SK-N-SH (cell line): ENCODE measurements around the gene BTBD2. TPM values are rescaled to one million over a fixed set of nuclear protein-coding genes. Genes with fewer than 3 reads are reported as not detected.

Experiments used
- CTCF ChIA-PET: fragments of 300-600, 350-600 bp; formaldehyde crosslinking; extraction: SDS; loops from one replicate; lab custom pipeline; 2021; lab: Yijun Ruan, JAX
- POLR2A ChIA-PET: fragments of 350-600 bp; sonication (Branson Sonifier 250); formaldehyde crosslinking; extraction: SDS; loops from one replicate; lab custom pipeline; 2020; ENCODE audit warnings: antibody characterized with exemption, inconsistent platforms; lab: Yijun Ruan, JAX
- DNase-seq: peaks from one replicate; pipeline ENCODE4 v3.0.0; 2012
- H2AFZ ChIP-seq: fragments of 200-600 bp; sonication (generic); 2 replicates; pipeline ENCODE4 v1.8.1; 2016; ENCODE audit warnings: antibody characterized with exemption, mild to moderate bottlenecking, low read depth
- H3F3A ChIP-seq: fragments of 200-600 bp; sonication (generic); replicated peaks from 2 replicates; pipeline ENCODE3; 2016; ENCODE audit warnings: antibody characterized with exemption, mild to moderate bottlenecking; ENCODE audit not compliant: insufficient read depth
- H3K27ac ChIP-seq, 2 experiments: fragments of 200-500 bp in 1 of 2; fragments of 200-600 bp in 1 of 2; sonication (Bioruptor generic) in 1 of 2; sonication (generic), shearing (Covaris generic) in 1 of 2; 2 replicates each; pipeline versions ENCODE4 v1.5.1 to v1.6.1; 2014 to 2016; ENCODE audit warnings: low read depth in 2 of 2, inconsistent platforms in 1 of 2, low read length in 1 of 2, mild to moderate bottlenecking in 1 of 2, mixed read lengths in 1 of 2
- H3K27me3 ChIP-seq: fragments of 200-600 bp; sonication (generic), shearing (Covaris generic); 2 replicates; pipeline ENCODE4 v1.6.1; 2016; ENCODE audit warnings: mixed run types; ENCODE audit not compliant: insufficient read depth
- H3K36me3 ChIP-seq, 2 experiments: fragments of 200-500 bp in 1 of 2; fragments of 200-600 bp in 1 of 2; sonication (Bioruptor generic) in 1 of 2; sonication (generic) in 1 of 2; replicated peaks in 1 of 2; 2 replicates each; pipeline versions ENCODE3 to v1.5.1; 2014 to 2016; ENCODE audit warnings: low read length in 1 of 2, mild to moderate bottlenecking in 1 of 2; ENCODE audit not compliant: insufficient read depth in 2 of 2, control insufficient read depth in 1 of 2
- H3K4me1 ChIP-seq, 2 experiments: fragments of 200-500 bp in 1 of 2; fragments of 200-600 bp in 1 of 2; sonication (Bioruptor generic) in 1 of 2; sonication (generic), shearing (Covaris generic) in 1 of 2; 2 replicates each; pipeline versions ENCODE4 v1.5.1 to v1.6.1; 2014 to 2016; ENCODE audit warnings: low read depth in 1 of 2, low read length in 1 of 2, mixed run types in 1 of 2; ENCODE audit not compliant: insufficient read depth in 2 of 2, control insufficient read depth in 1 of 2
- H3K4me2 ChIP-seq: fragments of 200-600 bp; sonication (generic), shearing (Covaris generic); 2 replicates; pipeline ENCODE4 v1.6.1; 2017; ENCODE audit warnings: mixed run types
- H3K4me3 ChIP-seq, 2 experiments: fragments of 200-500 bp in 1 of 2; fragments of 200-600 bp in 1 of 2; sonication (Bioruptor generic) in 1 of 2; sonication (generic), shearing (Covaris generic) in 1 of 2; 2 replicates each; pipeline versions ENCODE4 v1.5.1 to v1.8.1; 2014 to 2016; ENCODE audit warnings: low read depth in 2 of 2, inconsistent platforms in 1 of 2, low read length in 1 of 2, mild to moderate bottlenecking in 1 of 2, mixed read lengths in 1 of 2, moderate library complexity in 1 of 2
- H3K79me2 ChIP-seq: fragments of 200-600 bp; sonication (generic); 2 replicates; pipeline ENCODE4 v1.8.1; 2017; ENCODE audit warnings: mild to moderate bottlenecking; ENCODE audit not compliant: insufficient read depth
- H3K9ac ChIP-seq: fragments of 200-600 bp; sonication (generic); 2 replicates; pipeline ENCODE4 v1.6.1; 2017; ENCODE audit warnings: mixed run types
- H3K9me2 ChIP-seq: fragments of 200-600 bp; sonication (generic); 2 replicates; pipeline ENCODE4 v1.6.1; 2017; ENCODE audit warnings: mixed run types
- H3K9me3 ChIP-seq: fragments of 200-600 bp; sonication (generic); 2 replicates; pipeline ENCODE4 v1.6.1; 2017; ENCODE audit warnings: mixed run types, mild to moderate bottlenecking, moderate library complexity
- H4K20me1 ChIP-seq: fragments of 200-600 bp; sonication (generic); 2 replicates; pipeline ENCODE4 v1.6.1; 2017; ENCODE audit warnings: mild to moderate bottlenecking, mixed run types; ENCODE audit not compliant: insufficient read depth
- CHD2 ChIP-seq: fragments of 150-350 bp; IDR thresholded peaks from 2 replicates; pipeline ENCODE4 v1.6.1; 2018; ENCODE audit warnings: low read length; ENCODE audit not compliant: partially characterized antibody
- ELF1 ChIP-seq: IDR thresholded peaks from 2 replicates; pipeline ENCODE4 v1.4.0; 2012
- EP300 ChIP-seq, 2 experiments: IDR thresholded peaks; 2 replicates each; pipeline versions ENCODE4 v1.4.0 to v1.6.1; 2012; ENCODE audit warnings: borderline replicate concordance in 1 of 2, low read depth in 1 of 2, low read length in 1 of 2
- FOXJ3 ChIP-seq: sonication (generic); formaldehyde crosslinking; IDR thresholded peaks from 2 replicates; pipeline ENCODE4 v1.5.1; 2020; ENCODE audit warnings: mild to moderate bottlenecking, missing genetic modification reagents
- FOXM1 ChIP-seq: IDR thresholded peaks from 2 replicates; pipeline ENCODE4 v1.4.0; 2012; ENCODE audit warnings: low read depth, mild to moderate bottlenecking
- GABPA ChIP-seq: IDR thresholded peaks from 2 replicates; pipeline ENCODE4 v1.4.0; 2012; ENCODE audit warnings: low read depth, mild to moderate bottlenecking
- MEF2A ChIP-seq: IDR thresholded peaks from 2 replicates; pipeline ENCODE4 v1.4.0; 2012; ENCODE audit warnings: low read depth, borderline replicate concordance
- MXI1 ChIP-seq: IDR thresholded peaks from 2 replicates; pipeline ENCODE4 v1.6.1; 2012; ENCODE audit warnings: mild to moderate bottlenecking, low read depth, low read length, improper control_type of control experiment
- NFIC ChIP-seq: IDR thresholded peaks from 2 replicates; pipeline ENCODE4 v1.4.0; 2012; ENCODE audit warnings: borderline replicate concordance
- NRF1 ChIP-seq: IDR thresholded peaks from 2 replicates; pipeline ENCODE4 v1.6.1; 2012; ENCODE audit warnings: low read depth, mild to moderate bottlenecking, low read length
- POLR2AphosphoS5 ChIP-seq: IDR thresholded peaks from 2 replicates; pipeline ENCODE4 v1.6.1; 2012; ENCODE audit warnings: low read depth, low read length
- RAD21 ChIP-seq: IDR thresholded peaks from 2 replicates; pipeline ENCODE4 v1.6.1; 2012; ENCODE audit warnings: mild to moderate bottlenecking, low read length
- RFX5 ChIP-seq: IDR thresholded peaks from 2 replicates; pipeline ENCODE4 v1.6.1; 2012; ENCODE audit warnings: mild to moderate bottlenecking, improper control_type of control experiment, low read length
- SIN3A ChIP-seq: IDR thresholded peaks from 2 replicates; pipeline ENCODE4 v1.6.1; 2012; ENCODE audit warnings: low read depth, mild to moderate bottlenecking, low read length, moderate library complexity, borderline replicate concordance
- TAF1 ChIP-seq: IDR thresholded peaks from 2 replicates; pipeline ENCODE4 v1.6.1; 2012; ENCODE audit warnings: low read depth, mild to moderate bottlenecking, low read length, moderate library complexity, borderline replicate concordance
- USF1 ChIP-seq: IDR thresholded peaks from 2 replicates; pipeline ENCODE4 v1.4.0; 2012; ENCODE audit warnings: low read depth, borderline replicate concordance
- USF2 ChIP-seq: fragments of 150-350 bp; IDR thresholded peaks from 2 replicates; pipeline ENCODE4 v1.6.1; 2017; ENCODE audit warnings: antibody characterized with exemption, low read length, low read depth, borderline replicate concordance
- ZBTB33 ChIP-seq: IDR thresholded peaks from 2 replicates; pipeline ENCODE4 v1.4.0; 2012; ENCODE audit warnings: low read depth, borderline replicate concordance
- WGBS: methylation state at CpG from one replicate; pipeline ENCODE4 v1.1.6; 2017; ENCODE audit warnings: low lambda C conversion rate; 5-methylcytosine and 5-hydroxymethylcytosine counted together
- polyA plus RNA-seq, 3 experiments: library from polyadenylated mRNA; depleted of rRNA; stranded (reverse); fragments of >200 nt; gene quantifications; 2 replicates each; pipeline ENCODE4 v1.2.3, GENCODE V29; 2012

The BTBD2 gene
- polyA plus RNA-seq, 1 of the 3 experiments (the other 2 are of a cell fraction), result 66.8 TPM

- H3K4me3 ChIP-seq, result peak overlapping the region; percentile 37 to 50
- WGBS, result 37% methylated on average over 11 of the region's 23 CpGs
- H3K27ac ChIP-seq, result peak overlapping the region; percentile 48 to 89; a peak in 3 of 4 replicates
Observed at GRCh38 chr19:2016041-2016807, 710 bp upstream of the BTBD2 start.

More at GRCh38 chr19:2016041-2016807, 710 bp upstream of the BTBD2 start:
- ChIA-PET CTCF (interaction anchor here (1.9 to 2.0 kb wide), 2 partner anchors 53 to 86 kb away, joined by 10 to 13 read pairs; no protein-coding TSS in a partner anchor), POLR2A (interaction anchor here (0.5 to 1.7 kb wide), 4 partner anchors 26 to 188 kb away, joined by 3 to 5 read pairs (median 3); no protein-coding TSS in a partner anchor)
- Histone ChIP-seq H3K4me1 (peaks cover 4 to 18% of the 10 kb centered on the region in 2 experiments; a peak in 2 of 4 replicates), H3K9ac (peak overlapping the region; percentile 51), H4K20me1 (peaks cover 4% of the 10 kb centered on the region), H2AFZ (peak overlapping the region; percentile 88; the same call in 1 of the 2 replicates), H3K9me3 (no peaks in the 10 kb centered on the region), H3K4me2 (peak overlapping the region; percentile 84), H3K79me2 (peaks cover 51% of the 10 kb centered on the region), H3K9me2 (no peaks in the 10 kb centered on the region), H3K36me3 (no peaks in the 10 kb centered on the region), H3K27me3 (no peaks in the 10 kb centered on the region), H3F3A (peaks cover 9% of the 10 kb centered on the region)
- DNase-seq, result peak; percentile 87
- TF ChIP-seq FOXM1, result no peak
- no peak for TF ChIP-seq ELF1
- TF ChIP-seq MXI1, result peak; percentile 89; the same call in 1 of the 2 replicates
- TF ChIP-seq RAD21, result no peak
- no peak for TF ChIP-seq MEF2A
- TF ChIP-seq POLR2AphosphoS5, result peak; percentile 53; the same call in 1 of the 2 replicates
- TF ChIP-seq NFIC, result no peak
- TF ChIP-seq NRF1, result no peak
- peak; percentile 58 for TF ChIP-seq CHD2
- TF ChIP-seq SIN3A, result no peak
- no peak for TF ChIP-seq USF2
- TF ChIP-seq EP300 (IDR thresholded peaks at IDR 0.05; ENCODE audit: borderline replicate concordance in 1 of 2, low read depth in 1 of 2, low read length in 1 of 2), result peak in 1 of 2 experiments; percentile 64; a peak in 2 of 4 replicates
- TF ChIP-seq ZBTB33, result no peak
- no peak for TF ChIP-seq USF1
- TF ChIP-seq RFX5, result no peak
- TF ChIP-seq GABPA, result no peak
- TF ChIP-seq TAF1, result no peak
- TF ChIP-seq FOXJ3, result 0 out of 2 replicates have a peak, but pooled peaks have one; percentile 26
